ENCODE results near the gene ADPRH. TPM values are rescaled to one million over a fixed set of nuclear protein-coding genes. Genes with fewer than 3 reads are reported as not detected.

Gene ADPRH
- total and polyA plus RNA-seq, 11 donors = 5.0 to 17.5 (median 11.5) TPM

GRCh38 chr3:119531151-119531550, 48.1 kb upstream of the ADPRH start:
- Histone ChIP-seq H3K36me3 (peaks cover 0 to 7% (median 0%) of the 10 kb centered on the region in 9 donors), H3K27ac (no peak overlapping the region), H3K4me3 (no peak overlapping the region), H3K9me3 (no peaks in the 10 kb centered on the region), H3K4me1 (no peaks in the 10 kb centered on the region), H3K27me3 (no peaks in the 10 kb centered on the region)
- TF ChIP-seq POLR2A (IDR thresholded peaks at IDR 0.05) (no peak), CTCF (IDR thresholded peaks at IDR 0.05) (no peak)
- intact Hi-C loops (cut with DNase I) = no loop called here
- no peak for DNase-seq
- ATAC-seq = no peak
- 89 to 97% (median 92%) methylated on average over 4 of the region's 4 CpGs for WGBS, 4 donors

- H3K27ac ChIP-seq = no peak overlapping the region
- H3K4me1 ChIP-seq = no peaks in the 10 kb centered on the region
- WGBS, 4 donors = 86 to 100% (median 98%) methylated on average over 1 of the region's 1 CpG
- TF ChIP-seq POLR2A (IDR thresholded peaks at IDR 0.05) = no peak
- no peak for TF ChIP-seq CTCF (IDR thresholded peaks at IDR 0.05)
- H3K4me3 ChIP-seq = no peak overlapping the region
- no peaks in the 10 kb centered on the region for H3K27me3 ChIP-seq
- peaks cover 0 to 6% (median 0%) of the 10 kb centered on the region in 9 donors for H3K36me3 ChIP-seq
- DNase-seq = no peak
- no peak for ATAC-seq
- no peaks in the 10 kb centered on the region for H3K9me3 ChIP-seq
- intact Hi-C loops (cut with DNase I) = no loop called here
These were observed 45.0 kb upstream of the ADPRH start for GRCh38 chr3:119534296-119534695.

- H3K9me3 ChIP-seq = no peaks in the 10 kb centered on the region
- ATAC-seq (no peak), DNase-seq (no peak)
- peaks cover 0 to 6% (median 0%) of the 10 kb centered on the region in 9 donors for H3K36me3 ChIP-seq
- no peaks in the 10 kb centered on the region for H3K27me3 ChIP-seq
- H3K4me1 ChIP-seq = no peaks in the 10 kb centered on the region
- no peak overlapping the region for H3K4me3 ChIP-seq
- intact Hi-C loops (cut with DNase I) = no loop called here
- WGBS, 4 donors = 93 to 97% (median 96%) methylated on average over 4 of the region's 4 CpGs
- TF ChIP-seq POLR2A (IDR thresholded peaks at IDR 0.05) = no peak
- TF ChIP-seq CTCF (IDR thresholded peaks at IDR 0.05) = no peak
- H3K27ac ChIP-seq = no peak overlapping the region
These were observed 42.5 kb upstream of the ADPRH start for GRCh38 chr3:119536757-119537156.

- Histone ChIP-seq H3K27ac (no peak overlapping the region), H3K4me3 (no peak overlapping the region), H3K27me3 (no peaks in the 10 kb centered on the region), H3K36me3 (peaks cover 0 to 6% (median 0%) of the 10 kb centered on the region in 9 donors), H3K9me3 (no peaks in the 10 kb centered on the region), H3K4me1 (no peaks in the 10 kb centered on the region)
- TF ChIP-seq POLR2A (IDR thresholded peaks at IDR 0.05) = no peak
- no peak for TF ChIP-seq CTCF (IDR thresholded peaks at IDR 0.05)
- 82 to 94% (median 90%) methylated on average over 1 of the region's 1 CpG for WGBS, 4 donors
- DNase-seq (no peak), ATAC-seq (no peak)
- intact Hi-C loops (cut with DNase I) = no loop called here
These were observed 40.5 kb upstream of the ADPRH start for GRCh38 chr3:119538772-119539171.
